Liver (tissue), 9 donors: Measurements from ENCODE around the gene TRDN. TPM values are rescaled to one million over a fixed set of nuclear protein-coding genes. Genes with fewer than 3 reads are reported as not detected.

Source experiments
- DNase-seq: peaks from one replicate; pipeline ENCODE4 v3.0.0-alpha.2; 2017; ENCODE audit warnings: low spot score
- H3K27ac ChIP-seq, 2 donors: one replicate each; pipeline ENCODE4 v1.7.0; 2013; ENCODE audit warnings: inconsistent platforms in 2 of 2, low read length in 2 of 2, control low read depth in 1 of 2, low read depth in 1 of 2, mild to moderate bottlenecking in 1 of 2
- H3K27me3 ChIP-seq, 4 donors: one replicate each; pipeline versions ENCODE4 v1.6.1 to v1.7.0; 2013; ENCODE audit warnings: low read length in 3 of 4, inconsistent platforms in 1 of 4, mild to moderate bottlenecking in 1 of 4, moderate library complexity in 1 of 4; ENCODE audit not compliant: control insufficient read depth in 4 of 4, insufficient read depth in 4 of 4
- H3K36me3 ChIP-seq, 4 donors: one replicate each; pipeline versions ENCODE4 v1.6.1 to v1.7.0; 2013; ENCODE audit warnings: low read length in 3 of 4, mild to moderate bottlenecking in 3 of 4, low read depth in 1 of 4, moderate library complexity in 1 of 4; ENCODE audit not compliant: control insufficient read depth in 4 of 4, insufficient read depth in 3 of 4
- H3K4me1 ChIP-seq, 4 donors: one replicate each; pipeline versions ENCODE4 v1.6.1 to v1.7.0; 2013; ENCODE audit warnings: low read length in 3 of 4, mild to moderate bottlenecking in 3 of 4, moderate library complexity in 1 of 4; ENCODE audit not compliant: control insufficient read depth in 4 of 4, insufficient read depth in 4 of 4
- H3K4me3 ChIP-seq, 3 donors: one replicate each; pipeline versions ENCODE4 v1.6.1 to v1.7.0; 2013; ENCODE audit warnings: low read length in 3 of 3, control low read depth in 1 of 3, low read depth in 1 of 3, mild to moderate bottlenecking in 1 of 3
- H3K9ac ChIP-seq, 2 donors: one replicate each; pipeline ENCODE4 v1.7.0; 2013; ENCODE audit warnings: low read length in 2 of 2, mild to moderate bottlenecking in 2 of 2, moderate library complexity in 2 of 2, control low read depth in 1 of 2, low read depth in 1 of 2
- H3K9me3 ChIP-seq, 4 donors: one replicate each; pipeline versions ENCODE4 v1.6.1 to v1.7.0; 2013; ENCODE audit warnings: low read length in 3 of 4; ENCODE audit not compliant: control insufficient read depth in 4 of 4
- ATF3 ChIP-seq: IDR thresholded peaks from 2 replicates; pipeline ENCODE4 v1.6.1; 2016; ENCODE audit warnings: antibody characterized with exemption
- CTCF ChIP-seq: fragments of 150-350 bp; IDR thresholded peaks from 2 replicates; pipeline ENCODE4 v1.5.1; 2017; ENCODE audit warnings: improper control_type of control experiment, low read depth, low read length; ENCODE audit not compliant: missing input control
- EGR1 ChIP-seq, 2 donors: IDR thresholded peaks; 2 replicates each; pipeline ENCODE4 v1.6.1; 2016 to 2018; ENCODE audit warnings: antibody characterized with exemption in 2 of 2, low read depth in 2 of 2
- FOXA1 ChIP-seq: IDR thresholded peaks from 2 replicates; pipeline ENCODE4 v1.6.1; 2016; ENCODE audit warnings: antibody characterized with exemption
- FOXA2 ChIP-seq: IDR thresholded peaks from 2 replicates; pipeline ENCODE4 v1.6.1; 2016; ENCODE audit warnings: antibody characterized with exemption
- HNF4A ChIP-seq, 2 donors: conservative IDR thresholded peaks; 2 replicates each; pipeline ENCODE4 v1.6.1; 2016; ENCODE audit warnings: antibody characterized with exemption in 2 of 2, mild to moderate bottlenecking in 2 of 2
- HNF4G ChIP-seq: IDR thresholded peaks from 2 replicates; pipeline ENCODE4 v1.6.1; 2016; ENCODE audit warnings: antibody characterized with exemption
- MAX ChIP-seq: IDR thresholded peaks from 2 replicates; pipeline ENCODE4 v1.6.1; 2016; ENCODE audit warnings: antibody characterized with exemption
- NR2F2 ChIP-seq: IDR thresholded peaks from 2 replicates; pipeline ENCODE4 v1.6.1; 2016; ENCODE audit warnings: antibody characterized with exemption
- RAD21 ChIP-seq, 2 donors: IDR thresholded peaks; 2 replicates each; pipeline ENCODE4 v1.6.1; 2016; ENCODE audit warnings: antibody characterized with exemption in 2 of 2, mild to moderate bottlenecking in 2 of 2
- SP1 ChIP-seq: IDR thresholded peaks from 2 replicates; pipeline ENCODE4 v1.6.1; 2018; ENCODE audit warnings: antibody characterized with exemption, mild to moderate bottlenecking
- TAF1 ChIP-seq: conservative IDR thresholded peaks from 2 replicates; pipeline ENCODE4 v1.6.1; 2016; ENCODE audit warnings: antibody characterized with exemption, mild to moderate bottlenecking
- ZBTB33 ChIP-seq: IDR thresholded peaks from 2 replicates; pipeline ENCODE4 v1.6.1; 2016; ENCODE audit warnings: antibody characterized with exemption
- WGBS: extraction: QIAGEN DNeasy Blood & Tissue Kit; methylation state at CpG from one replicate; pipeline ENCODE4 v1.1.7; 2013; 5-methylcytosine and 5-hydroxymethylcytosine counted together
- polyA plus RNA-seq, 2 donors: library from polyadenylated mRNA; stranded (reverse) in 1 of 2; unstranded in 1 of 2; fragments of 200-250 nt in 1 of 2; fragments of >200 nt in 1 of 2; fragmentation: Nextera tagmentation in 1 of 2; extraction: Ambion mirVana in 1 of 2; gene quantifications; one replicate each; pipeline versions ENCODE4 v1.2.1 to v1.2.3, GENCODE V29; 2013 to 2015
- total RNA-seq, 2 donors: library from RNA; depleted of rRNA; stranded (reverse); fragments of >200 nt; gene quantifications; one replicate each; pipeline ENCODE4 v1.2.3, GENCODE V29; 2014
- donor health status: healthy.
- donor health status: healthy.
- donor health status: healthy.
- donor health status: healthy.
- donor health status: healthy.

Gene TRDN
- total and polyA plus RNA-seq, 4 donors, result 0.08 to 0.79 TPM; not detected in 2

GRCh38 chr6:123343836-123344235 lies 292.9 kb downstream of the TRDN start:
- TF ChIP-seq HNF4A (conservative IDR thresholded peaks at IDR 0.05), result no peak
- no peak for TF ChIP-seq FOXA1
- no peak for TF ChIP-seq EGR1 (IDR thresholded peaks at IDR 0.05; ENCODE audit: low read depth in 2 of 2)
- no peak for TF ChIP-seq CTCF
- no peak for TF ChIP-seq FOXA2
- TF ChIP-seq NR2F2, result no peak
- no peak for TF ChIP-seq ZBTB33
- Histone ChIP-seq H3K9me3 (no peaks in the 10 kb centered on the region), H3K27me3 (no peaks in the 10 kb centered on the region), H3K9ac (no peak overlapping the region), H3K4me3 (no peak overlapping the region), H3K4me1 (no peaks in the 10 kb centered on the region), H3K27ac (no peak overlapping the region), H3K36me3 (no peaks in the 10 kb centered on the region)
- WGBS, result 68% methylated on average over 1 of the region's 1 CpG
- DNase-seq, result no peak

GRCh38 chr6:123338394-123338793 lies 298.4 kb downstream of the TRDN start:
- Histone ChIP-seq H3K27me3 (no peaks in the 10 kb centered on the region), H3K9ac (no peak overlapping the region), H3K4me1 (no peaks in the 10 kb centered on the region), H3K4me3 (no peak overlapping the region), H3K27ac (no peak overlapping the region), H3K36me3 (no peaks in the 10 kb centered on the region), H3K9me3 (no peaks in the 10 kb centered on the region)
- no peak for TF ChIP-seq ATF3
- TF ChIP-seq HNF4G, result no peak
- TF ChIP-seq FOXA1, result no peak
- TF ChIP-seq EGR1 (IDR thresholded peaks at IDR 0.05; ENCODE audit: low read depth in 2 of 2), result no peak
- TF ChIP-seq RAD21 (IDR thresholded peaks at IDR 0.05), result no peak
- no peak for TF ChIP-seq CTCF
- no peak for DNase-seq

- Histone ChIP-seq H3K27me3 (peaks cover 0 to 3% (median 0%) of the 10 kb centered on the region in 4 donors), H3K4me3 (no peak overlapping the region), H3K27ac (no peak overlapping the region), H3K36me3 (no peaks in the 10 kb centered on the region), H3K9ac (no peak overlapping the region), H3K4me1 (no peaks in the 10 kb centered on the region), H3K9me3 (no peaks in the 10 kb centered on the region)
- no peak for DNase-seq
- no peak for TF ChIP-seq TAF1
- TF ChIP-seq MAX, result no peak
- TF ChIP-seq SP1, result no peak
- 67% methylated on average over 3 of the region's 3 CpGs for WGBS
Measured at GRCh38 chr6:123333000-123333756, 303.6 kb downstream of the TRDN start.
